ENCODE data around the gene RPS6KA5. TPM values are rescaled to one million over a fixed set of nuclear protein-coding genes. Genes with fewer than 3 reads are reported as not detected.

RPS6KA5 gene
- total and polyA plus RNA-seq, 2 donors from 2014 or later = 0.95 to 9.4 TPM

GRCh38 chr14:91008759-91009409, 51.6 kb downstream of the RPS6KA5 start:
- Histone ChIP-seq H3K4me3 (ENCODE audit: low read length in 3 of 3) (no peak overlapping the region), H3K36me3 (ENCODE audit: control insufficient read depth in 2 of 3, insufficient read depth in 3 of 3, low read length in 3 of 3) (no peaks in the 10 kb centered on the region), H3K9me3 (ENCODE audit: control insufficient read depth in 2 of 3, insufficient read depth in 1 of 3, low read length in 3 of 3) (no peaks in the 10 kb centered on the region), H3K27me3 (ENCODE audit: control insufficient read depth, insufficient read depth, low read length) (no peaks in the 10 kb centered on the region), H3K27ac (ENCODE audit: low read depth in 2 of 2, low read length in 2 of 2) (no peak overlapping the region), H3K4me1 (ENCODE audit: control insufficient read depth in 2 of 3, insufficient read depth in 2 of 3, low read depth in 1 of 3, low read length in 3 of 3) (peaks cover 0 to 6% (median 0%) of the 10 kb centered on the region in 3 donors), H3K9ac (ENCODE audit: low read length in 3 of 3) (no peak overlapping the region)
- no peak for TF ChIP-seq CTCF (IDR thresholded peaks at IDR 0.05; ENCODE audit: borderline replicate concordance, extremely low read depth, insufficient read depth)
- intact Hi-C loops (cut with DNase I) = no loop called here
- DNase-seq (no peak), FAIRE-seq (no peak)

GRCh38 chr14:91005716-91006115, 54.7 kb downstream of the RPS6KA5 start:
- Histone ChIP-seq H3K36me3 (ENCODE audit: control insufficient read depth in 2 of 3, insufficient read depth in 3 of 3, low read length in 3 of 3) (no peaks in the 10 kb centered on the region), H3K27me3 (ENCODE audit: control insufficient read depth, insufficient read depth, low read length) (no peaks in the 10 kb centered on the region), H3K9me3 (ENCODE audit: control insufficient read depth in 2 of 3, insufficient read depth in 1 of 3, low read length in 3 of 3) (no peaks in the 10 kb centered on the region), H3K27ac (ENCODE audit: low read depth in 2 of 2, low read length in 2 of 2) (no peak overlapping the region), H3K4me3 (ENCODE audit: low read length in 3 of 3) (no peak overlapping the region), H3K4me1 (ENCODE audit: control insufficient read depth in 2 of 3, insufficient read depth in 2 of 3, low read depth in 1 of 3, low read length in 3 of 3) (peaks cover 0 to 3% (median 0%) of the 10 kb centered on the region in 3 donors), H3K9ac (ENCODE audit: low read length in 3 of 3) (no peak overlapping the region)
- intact Hi-C loops (cut with DNase I) = no loop called here
- no peak for TF ChIP-seq CTCF (IDR thresholded peaks at IDR 0.05; ENCODE audit: borderline replicate concordance, extremely low read depth, insufficient read depth)
- FAIRE-seq (no peak), DNase-seq (no peak)

- Histone ChIP-seq H3K27me3 (ENCODE audit: control insufficient read depth, insufficient read depth, low read length) (no peaks in the 10 kb centered on the region), H3K4me1 (ENCODE audit: control insufficient read depth in 2 of 3, insufficient read depth in 2 of 3, low read depth in 1 of 3, low read length in 3 of 3) (peaks cover 0 to 3% (median 0%) of the 10 kb centered on the region in 3 donors), H3K4me3 (ENCODE audit: low read length in 3 of 3) (no peak overlapping the region), H3K9ac (ENCODE audit: low read length in 3 of 3) (no peak overlapping the region), H3K36me3 (ENCODE audit: control insufficient read depth in 2 of 3, insufficient read depth in 3 of 3, low read length in 3 of 3) (no peaks in the 10 kb centered on the region), H3K9me3 (ENCODE audit: control insufficient read depth in 2 of 3, insufficient read depth in 1 of 3, low read length in 3 of 3) (no peaks in the 10 kb centered on the region), H3K27ac (ENCODE audit: low read depth in 2 of 2, low read length in 2 of 2) (no peak overlapping the region)
- no peak for DNase-seq
- intact Hi-C loops (cut with DNase I) = no loop called here
- FAIRE-seq = no peak
- TF ChIP-seq CTCF (IDR thresholded peaks at IDR 0.05; ENCODE audit: borderline replicate concordance, extremely low read depth, insufficient read depth) = no peak
Measured at GRCh38 chr14:91004987-91005386, 55.5 kb downstream of the RPS6KA5 start.

GRCh38 chr14:90999299-90999698, 61.1 kb downstream of the RPS6KA5 start:
- no peak overlapping the region for H3K9ac ChIP-seq (ENCODE audit: low read length in 3 of 3)
- H3K4me3 ChIP-seq (ENCODE audit: low read length in 3 of 3) = no peak overlapping the region
- H3K4me1 ChIP-seq (ENCODE audit: control insufficient read depth in 2 of 3, insufficient read depth in 2 of 3, low read depth in 1 of 3, low read length in 3 of 3) = no peaks in the 10 kb centered on the region
- intact Hi-C loops (cut with DNase I) = no loop called here
- no peak for FAIRE-seq
- TF ChIP-seq CTCF (IDR thresholded peaks at IDR 0.05; ENCODE audit: borderline replicate concordance, extremely low read depth, insufficient read depth) = no peak
- no peak for DNase-seq
- H3K9me3 ChIP-seq (ENCODE audit: control insufficient read depth in 2 of 3, insufficient read depth in 1 of 3, low read length in 3 of 3) = no peaks in the 10 kb centered on the region
- H3K27me3 ChIP-seq (ENCODE audit: control insufficient read depth, insufficient read depth, low read length) = no peaks in the 10 kb centered on the region
- H3K27ac ChIP-seq (ENCODE audit: low read depth in 2 of 2, low read length in 2 of 2) = no peak overlapping the region
- no peaks in the 10 kb centered on the region for H3K36me3 ChIP-seq (ENCODE audit: control insufficient read depth in 2 of 3, insufficient read depth in 3 of 3, low read length in 3 of 3)
